BE2C (cell line): ENCODE data around the gene CDH4.

Experiments
- DNase-seq: peaks from one replicate; pipeline ENCODE4 v3.0.0-alpha.2; 2020
- H3K27me3 ChIP-seq: fragments of 250-450 bp; sonication (Bioruptor Pico); 2 replicates; pipeline ENCODE4 v1.5.1; 2020; ENCODE audit warnings: mild to moderate bottlenecking
- H3K36me3 ChIP-seq: fragments of 250-450 bp; sonication (Bioruptor Pico); 2 replicates; pipeline ENCODE4 v1.5.1; 2020; ENCODE audit warnings: mild to moderate bottlenecking
- H3K4me1 ChIP-seq: fragments of 250-450 bp; sonication (Bioruptor Pico); 2 replicates; pipeline ENCODE4 v1.5.1; 2020
- H3K4me3 ChIP-seq: 2 replicates; pipeline ENCODE4 v1.5.1; 2011; ENCODE audit warnings: low read depth, low read length
- H3K9me3 ChIP-seq: fragments of 250-450 bp; sonication (Bioruptor Pico); 2 replicates; pipeline ENCODE4 v1.5.1; 2020
- CTCF ChIP-seq: IDR thresholded peaks from 2 replicates; pipeline ENCODE4 v1.5.1; 2012; ENCODE audit warnings: mild to moderate bottlenecking, low read depth, low read length

The CDH4 gene

GRCh38 chr20:61413752-61414151 lies 161.7 kb downstream of the CDH4 start:
- TF ChIP-seq CTCF, result no peak
- Histone ChIP-seq H3K4me1 (no peaks in the 10 kb centered on the region), H3K36me3 (no peaks in the 10 kb centered on the region), H3K9me3 (no peaks in the 10 kb centered on the region; the same call in 1 of the 2 replicates), H3K27me3 (no peaks in the 10 kb centered on the region), H3K4me3 (no peak overlapping the region)
- DNase-seq, result no peak

GRCh38 chr20:61414455-61414991 lies 162.5 kb downstream of the CDH4 start:
- no peaks in the 10 kb centered on the region for H3K4me1 ChIP-seq
- H3K36me3 ChIP-seq, result no peaks in the 10 kb centered on the region
- no peak for TF ChIP-seq CTCF
- H3K4me3 ChIP-seq, result no peak overlapping the region
- no peaks in the 10 kb centered on the region for H3K27me3 ChIP-seq
- no peak for DNase-seq
- no peaks in the 10 kb centered on the region; the same call in 1 of the 2 replicates for H3K9me3 ChIP-seq

- H3K4me3 ChIP-seq, result no peak overlapping the region
- no peaks in the 10 kb centered on the region for H3K4me1 ChIP-seq
- H3K36me3 ChIP-seq, result no peaks in the 10 kb centered on the region
- no peaks in the 10 kb centered on the region for H3K27me3 ChIP-seq
- DNase-seq, result no peak
- H3K9me3 ChIP-seq, result no peaks in the 10 kb centered on the region; the same call in 1 of the 2 replicates
- no peak for TF ChIP-seq CTCF
Measured at GRCh38 chr20:61416546-61416945, 164.5 kb downstream of the CDH4 start.

- TF ChIP-seq CTCF, result no peak
- Histone ChIP-seq H3K9me3 (no peaks in the 10 kb centered on the region), H3K4me3 (no peak overlapping the region), H3K27me3 (no peaks in the 10 kb centered on the region), H3K4me1 (no peaks in the 10 kb centered on the region), H3K36me3 (no peaks in the 10 kb centered on the region)
- no peak for DNase-seq
Measured at GRCh38 chr20:61417221-61417941, 165.3 kb downstream of the CDH4 start.

- no peaks in the 10 kb centered on the region for H3K27me3 ChIP-seq
- no peaks in the 10 kb centered on the region for H3K36me3 ChIP-seq
- H3K4me1 ChIP-seq, result no peaks in the 10 kb centered on the region
- no peak for TF ChIP-seq CTCF
- DNase-seq, result no peak
- H3K9me3 ChIP-seq, result no peaks in the 10 kb centered on the region; the same call in 1 of the 2 replicates
- H3K4me3 ChIP-seq, result no peak overlapping the region
Measured at GRCh38 chr20:61419010-61419409, 166.9 kb downstream of the CDH4 start.

GRCh38 chr20:61419501-61419900 lies 167.4 kb downstream of the CDH4 start:
- Histone ChIP-seq H3K36me3 (no peaks in the 10 kb centered on the region), H3K9me3 (no peaks in the 10 kb centered on the region; the same call in 1 of the 2 replicates), H3K4me3 (no peak overlapping the region), H3K27me3 (no peaks in the 10 kb centered on the region), H3K4me1 (no peaks in the 10 kb centered on the region)
- TF ChIP-seq CTCF, result no peak
- no peak for DNase-seq
